K562 (cell line): Measurements from ENCODE around the gene MRM3. TPM values are rescaled to one million over a fixed set of nuclear protein-coding genes. Genes with fewer than 3 reads are reported as not detected.

Source experiments
- ATAC-seq: fragments of 200-7000 bp; cut with Tn5 transposase; 3 replicates; pipeline ENCODE4 v1.9.1; 2020; ENCODE audit warnings: moderate library complexity
- BruUV-seq: library from RNA; stranded (reverse); fragments of 400-500 nt; replicated peaks from 2 replicates; lab custom pipeline; 2021; lab: Mats Ljungman, UMichigan
- CTCF ChIA-PET: fragments of 300-600 bp; formaldehyde crosslinking; extraction: SDS; loops from one replicate; lab custom pipeline; 2021; ENCODE audit warnings: low intra/inter-chr PET ratio; lab: Yijun Ruan, JAX
- POLR2A ChIA-PET: fragments of 300-600, 350-650 bp; sonication (Branson Sonifier 250); formaldehyde crosslinking; extraction: SDS; loops from one replicate; lab custom pipeline; 2021; ENCODE audit warnings: antibody characterized with exemption, inconsistent platforms; lab: Yijun Ruan, JAX
- DNase-seq, 4 experiments: peaks; one replicate each; pipeline versions ENCODE4 v3.0.0 to v3.0.0-alpha.2; 2011 to 2018; ENCODE audit warnings: low spot score in 3 of 4, mixed read lengths in 3 of 4; ENCODE audit errors: extremely low read depth in 1 of 4
- FAIRE-seq: peaks from 2 replicates; lab custom pipeline; 2011; peaks lifted over from hg19 to GRCh38; lab: Jason Lieb, UNC
- H2AFZ ChIP-seq: 2 replicates; pipeline ENCODE4 v1.6.0; 2011; ENCODE audit warnings: low read depth, low read length, control low read depth, inconsistent platforms
- H3K27ac ChIP-seq: fragments of 200-600 bp; 3 replicates; pipeline ENCODE4 v1.8.0; 2011; ENCODE audit warnings: low read depth, mild to moderate bottlenecking, control low read depth, inconsistent platforms, low read length, moderate library complexity, mixed read lengths; ENCODE audit errors: extremely low read depth
- H3K27me3 ChIP-seq, 2 experiments: fragments of 300-600 bp in 1 of 2; 2 replicates in 1 of 2; 3 replicates in 1 of 2; pipeline versions ENCODE4 v1.6.0 to v1.8.0; 2011; ENCODE audit warnings: inconsistent platforms in 2 of 2, low read length in 2 of 2, mild to moderate bottlenecking in 1 of 2, mixed read lengths in 1 of 2, moderate library complexity in 1 of 2; ENCODE audit not compliant: control insufficient read depth in 2 of 2, insufficient read depth in 2 of 2
- H3K36me3 ChIP-seq: fragments of 300-600 bp; 3 replicates; pipeline ENCODE4 v1.8.0; 2011; ENCODE audit warnings: mild to moderate bottlenecking, low read length, inconsistent platforms; ENCODE audit not compliant: control insufficient read depth, insufficient read depth
- H3K4me1 ChIP-seq, 2 experiments: fragments of 200-600 bp in 1 of 2; replicated peaks in 1 of 2; 2 replicates in 1 of 2; 3 replicates in 1 of 2; pipeline versions ENCODE4 v1.5.1 to v1.8.0; 2011; ENCODE audit warnings: inconsistent platforms in 2 of 2, low read length in 2 of 2, mild to moderate bottlenecking in 1 of 2, mixed read lengths in 1 of 2, moderate library complexity in 1 of 2; ENCODE audit not compliant: control insufficient read depth in 2 of 2, insufficient read depth in 2 of 2
- H3K4me2 ChIP-seq: 2 replicates; pipeline ENCODE4 v1.6.1; 2011; ENCODE audit warnings: low read length, control low read depth, inconsistent platforms, mixed read lengths; ENCODE audit not compliant: insufficient read depth
- H3K4me3 ChIP-seq: fragments of 200-600 bp; sonication (generic), shearing (Covaris generic); 2 replicates; pipeline ENCODE4 v1.5.1; 2016; ENCODE audit warnings: control low read depth, inconsistent platforms
- H3K79me2 ChIP-seq: fragments of 200-600 bp; 3 replicates; pipeline ENCODE4 v1.8.0; 2011; ENCODE audit warnings: low read length, inconsistent platforms; ENCODE audit not compliant: control insufficient read depth, insufficient read depth
- H3K9ac ChIP-seq, 2 experiments: 2 replicates each; pipeline versions ENCODE4 v1.6.0 to v1.6.1; 2011; ENCODE audit warnings: low read depth in 2 of 2, low read length in 2 of 2, control low read depth in 1 of 2, inconsistent platforms in 1 of 2, mild to moderate bottlenecking in 1 of 2, mixed read lengths in 1 of 2; ENCODE audit not compliant: insufficient read depth in 1 of 2
- H3K9me1 ChIP-seq: one replicate; pipeline ENCODE4 v1.6.0; 2011; ENCODE audit warnings: inconsistent platforms, mild to moderate bottlenecking, low read length, moderate library complexity; ENCODE audit not compliant: control insufficient read depth, insufficient read depth
- H3K9me3 ChIP-seq: replicated peaks from 2 replicates; pipeline ENCODE4 v1.5.1; 2011; ENCODE audit warnings: low read depth, low read length, inconsistent platforms; ENCODE audit not compliant: control insufficient read depth, insufficient read depth
- H4K20me1 ChIP-seq: replicated peaks from 2 replicates; pipeline ENCODE4 v1.6.1; 2011; ENCODE audit warnings: low read length, inconsistent platforms, mixed read lengths; ENCODE audit not compliant: control insufficient read depth, insufficient read depth
- DIDO1 ChIP-seq: fragments of 450-650 bp; IDR thresholded peaks from 2 replicates; pipeline ENCODE4 v1.6.1; 2016; ENCODE audit warnings: low read depth, missing biosample characterization, missing genetic modification characterization
- KDM1A ChIP-seq, 2 experiments: fragments of 450-650 bp; IDR thresholded peaks; 2 replicates each; pipeline ENCODE4 v1.6.1; 2016; ENCODE audit warnings: mild to moderate bottlenecking in 2 of 2
- KLF16 ChIP-seq: IDR thresholded peaks from 2 replicates; pipeline ENCODE4 v1.6.1; 2016; ENCODE audit warnings: antibody characterized with exemption
- MIER1 ChIP-seq: fragments of 450-650 bp; IDR thresholded peaks from 2 replicates; pipeline ENCODE4 v1.6.1; 2016; ENCODE audit warnings: antibody characterized with exemption, mild to moderate bottlenecking, low read depth
- POLR2G ChIP-seq: fragments of 200-400 bp; formaldehyde crosslinking; IDR thresholded peaks from 2 replicates; pipeline ENCODE4 v1.6.1; 2017; ENCODE audit warnings: low read depth, mild to moderate bottlenecking, antibody characterized with exemption, low read length, moderate library complexity
- TRIM28 ChIP-seq: fragments of 450-650 bp; IDR thresholded peaks from 2 replicates; pipeline ENCODE4 v1.6.1; 2017
- ZSCAN32 ChIP-seq: fragments of 450-650 bp; formaldehyde crosslinking; IDR thresholded peaks from 2 replicates; pipeline ENCODE4 v1.4.0; 2020; ENCODE audit warnings: mild to moderate bottlenecking, moderate library complexity
- WGBS: fragments of 100-300 bp; shearing (Covaris generic); methylation state at CpG from one replicate; pipeline ENCODE4 v1.1.6; 2016; ENCODE audit warnings: low coverage, mixed read lengths; ENCODE audit not compliant: insufficient coverage; ENCODE audit errors: missing lambda C conversion rate; 5-methylcytosine and 5-hydroxymethylcytosine counted together
- in situ Hi-C: fragments of 300-500 bp; cut with MboI; formaldehyde crosslinking; loops from 4 replicates; pipeline ENCODE4 v1.15.0; 2018; ENCODE audit warnings: inconsistent platforms, mixed read lengths
- intact Hi-C: fragments of 100-400 bp; cut with micrococcal nuclease; formaldehyde crosslinking; loops from 2 replicates; pipeline ENCODE4 v1.14.2; 2022
- polyA plus RNA-seq, 8 experiments: library from polyadenylated mRNA; depleted of rRNA in 4 of 8; stranded (reverse) in 5 of 8; unstranded in 3 of 8; fragments of >200 nt; fragmentation: Nextera tagmentation in 2 of 8; fragmentation: Illumina TruSeq in 1 of 8; extraction: Ambion mirVana in 2 of 8; extraction: Trizol in 1 of 8; gene quantifications; 2 replicates each; pipeline versions ENCODE4 v1.2.1 to v1.2.3, GENCODE V29; 2011 to 2014; ENCODE audit warnings: inconsistent platforms in 1 of 8, missing spikeins in 1 of 8
- total RNA-seq, 7 experiments: library from RNA; depleted of rRNA in 6 of 7; stranded (reverse); fragments of >200 nt in 6 of 7; fragmentation: Illumina TruSeq in 2 of 7; extraction: Trizol in 2 of 7; gene quantifications; 2 replicates each; pipeline versions ENCODE4 v1.2.1 to v1.2.3, GENCODE V29; 2011 to 2021; ENCODE audit warnings: low replicate concordance in 1 of 7
- TF ChIP-seq, protein P1 (sequence below): sonication (generic); formaldehyde crosslinking; IDR thresholded peaks from 2 replicates; pipeline ENCODE4 v1.8.0; 2022; ENCODE audit warnings: missing genetic modification reagents, mild to moderate bottlenecking, borderline replicate concordance
- TF ChIP-seq, protein P2 (sequence below), 2 experiments: fragments of 450-650 bp; formaldehyde crosslinking in 1 of 2; IDR thresholded peaks; 2 replicates each; pipeline versions ENCODE4 v1.4.0 to v1.6.1; 2014 to 2020; ENCODE audit warnings: mild to moderate bottlenecking in 2 of 2, borderline replicate concordance in 1 of 2, low read depth in 1 of 2
- TF ChIP-seq, protein P3 (sequence below): fragments of 450-650 bp; IDR thresholded peaks from 2 replicates; pipeline ENCODE4 v1.6.1; 2018; ENCODE audit warnings: mild to moderate bottlenecking, low read depth; ENCODE audit not compliant: partially characterized antibody

Gene MRM3
- total and polyA plus RNA-seq, 9 of the 15 experiments (the other 6 are each of a cell fraction or from before 2014, with no cell fraction given): 2.4 to 24.8 (median 18.3) TPM

DNA sequence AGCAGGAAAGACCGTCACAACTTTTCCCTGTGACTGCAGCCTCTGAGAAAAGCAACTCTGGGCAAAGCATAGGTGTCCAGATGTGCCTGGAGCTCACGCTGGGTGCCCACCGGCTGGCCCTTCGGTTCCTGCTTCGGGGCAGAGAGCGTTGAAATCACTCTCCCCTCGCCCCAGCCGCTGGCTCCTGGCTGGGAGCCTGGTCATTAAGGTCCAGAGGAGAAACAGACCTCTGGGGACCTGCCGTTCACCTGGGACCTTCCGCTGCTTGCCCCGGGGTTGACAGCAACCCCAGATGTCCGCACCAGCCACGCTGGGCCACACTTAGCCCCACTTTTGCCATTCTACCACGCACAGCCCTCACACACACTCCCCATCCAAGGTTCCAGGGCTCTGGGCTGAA, 13.1 kb downstream of the MRM3 start:
- no peaks in the 10 kb centered on the region; a peak in 1 of 5 replicates for H3K4me1 ChIP-seq
- no peak for FAIRE-seq
- H3K27me3 ChIP-seq: peaks cover 7 to 22% of the 10 kb centered on the region in 2 experiments; a peak in 4 of 5 replicates
- no TSS peak for BruUV-seq
- no peaks in the 10 kb centered on the region for H3K79me2 ChIP-seq
- ChIA-PET CTCF (interaction anchor here (0.7 to 2.5 kb wide), 5 partner anchors 11 to 261 kb away, joined by 3 to 16 read pairs (median 11); no protein-coding TSS in a partner anchor), POLR2A (no interaction called here)
- no peak for DNase-seq
- intact Hi-C loops (loop anchor here (2.0 to 5.0 kb wide), 2 partner anchors 186 to 202 kb away; partner anchors contain the start of gene TIMM22), in situ Hi-C loops (no loop called here)
- no peak overlapping the region for H3K9ac ChIP-seq
- WGBS: 78% methylated on average over 6 of the region's 14 CpGs
- 0 out of 2 replicates have a peak, but pooled peaks cover 7% of the 10 kb centered on the region for H4K20me1 ChIP-seq
- no peak overlapping the region for H3K4me3 ChIP-seq
- H2AFZ ChIP-seq: no peak overlapping the region
- peaks cover 20% of the 10 kb centered on the region; the same call in 1 of the 3 replicates for H3K36me3 ChIP-seq
- H3K27ac ChIP-seq: no peak overlapping the region
- H3K4me2 ChIP-seq: no peak overlapping the region
- ATAC-seq: no peak
- no peaks in the 10 kb centered on the region for H3K9me1 ChIP-seq
- H3K9me3 ChIP-seq: no peaks in the 10 kb centered on the region
- TF ChIP-seq KDM1A (IDR thresholded peaks at IDR 0.05) (no peak), DIDO1 (tag) (no peak), TRIM28 (no peak), KLF16 (no peak), MIER1 (no peak), ZSCAN32 (CRISPR knock-in tag) (no peak), POLR2G (no peak)
- TF ChIP-seq, protein P1, sequence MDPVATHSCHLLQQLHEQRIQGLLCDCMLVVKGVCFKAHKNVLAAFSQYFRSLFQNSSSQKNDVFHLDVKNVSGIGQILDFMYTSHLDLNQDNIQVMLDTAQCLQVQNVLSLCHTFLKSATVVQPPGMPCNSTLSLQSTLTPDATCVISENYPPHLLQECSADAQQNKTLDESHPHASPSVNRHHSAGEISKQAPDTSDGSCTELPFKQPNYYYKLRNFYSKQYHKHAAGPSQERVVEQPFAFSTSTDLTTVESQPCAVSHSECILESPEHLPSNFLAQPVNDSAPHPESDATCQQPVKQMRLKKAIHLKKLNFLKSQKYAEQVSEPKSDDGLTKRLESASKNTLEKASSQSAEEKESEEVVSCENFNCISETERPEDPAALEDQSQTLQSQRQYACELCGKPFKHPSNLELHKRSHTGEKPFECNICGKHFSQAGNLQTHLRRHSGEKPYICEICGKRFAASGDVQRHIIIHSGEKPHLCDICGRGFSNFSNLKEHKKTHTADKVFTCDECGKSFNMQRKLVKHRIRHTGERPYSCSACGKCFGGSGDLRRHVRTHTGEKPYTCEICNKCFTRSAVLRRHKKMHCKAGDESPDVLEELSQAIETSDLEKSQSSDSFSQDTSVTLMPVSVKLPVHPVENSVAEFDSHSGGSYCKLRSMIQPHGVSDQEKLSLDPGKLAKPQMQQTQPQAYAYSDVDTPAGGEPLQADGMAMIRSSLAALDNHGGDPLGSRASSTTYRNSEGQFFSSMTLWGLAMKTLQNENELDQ (CRISPR knock-in tag): no peak
- TF ChIP-seq, protein P2, sequence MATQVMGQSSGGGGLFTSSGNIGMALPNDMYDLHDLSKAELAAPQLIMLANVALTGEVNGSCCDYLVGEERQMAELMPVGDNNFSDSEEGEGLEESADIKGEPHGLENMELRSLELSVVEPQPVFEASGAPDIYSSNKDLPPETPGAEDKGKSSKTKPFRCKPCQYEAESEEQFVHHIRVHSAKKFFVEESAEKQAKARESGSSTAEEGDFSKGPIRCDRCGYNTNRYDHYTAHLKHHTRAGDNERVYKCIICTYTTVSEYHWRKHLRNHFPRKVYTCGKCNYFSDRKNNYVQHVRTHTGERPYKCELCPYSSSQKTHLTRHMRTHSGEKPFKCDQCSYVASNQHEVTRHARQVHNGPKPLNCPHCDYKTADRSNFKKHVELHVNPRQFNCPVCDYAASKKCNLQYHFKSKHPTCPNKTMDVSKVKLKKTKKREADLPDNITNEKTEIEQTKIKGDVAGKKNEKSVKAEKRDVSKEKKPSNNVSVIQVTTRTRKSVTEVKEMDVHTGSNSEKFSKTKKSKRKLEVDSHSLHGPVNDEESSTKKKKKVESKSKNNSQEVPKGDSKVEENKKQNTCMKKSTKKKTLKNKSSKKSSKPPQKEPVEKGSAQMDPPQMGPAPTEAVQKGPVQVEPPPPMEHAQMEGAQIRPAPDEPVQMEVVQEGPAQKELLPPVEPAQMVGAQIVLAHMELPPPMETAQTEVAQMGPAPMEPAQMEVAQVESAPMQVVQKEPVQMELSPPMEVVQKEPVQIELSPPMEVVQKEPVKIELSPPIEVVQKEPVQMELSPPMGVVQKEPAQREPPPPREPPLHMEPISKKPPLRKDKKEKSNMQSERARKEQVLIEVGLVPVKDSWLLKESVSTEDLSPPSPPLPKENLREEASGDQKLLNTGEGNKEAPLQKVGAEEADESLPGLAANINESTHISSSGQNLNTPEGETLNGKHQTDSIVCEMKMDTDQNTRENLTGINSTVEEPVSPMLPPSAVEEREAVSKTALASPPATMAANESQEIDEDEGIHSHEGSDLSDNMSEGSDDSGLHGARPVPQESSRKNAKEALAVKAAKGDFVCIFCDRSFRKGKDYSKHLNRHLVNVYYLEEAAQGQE (IDR thresholded peaks at IDR 0.05; ENCODE audit: borderline replicate concordance): no peak
- TF ChIP-seq, protein P2 (CRISPR knock-in tag; IDR thresholded peaks at IDR 0.05; ENCODE audit: low read depth): no peak
- TF ChIP-seq, protein P3, sequence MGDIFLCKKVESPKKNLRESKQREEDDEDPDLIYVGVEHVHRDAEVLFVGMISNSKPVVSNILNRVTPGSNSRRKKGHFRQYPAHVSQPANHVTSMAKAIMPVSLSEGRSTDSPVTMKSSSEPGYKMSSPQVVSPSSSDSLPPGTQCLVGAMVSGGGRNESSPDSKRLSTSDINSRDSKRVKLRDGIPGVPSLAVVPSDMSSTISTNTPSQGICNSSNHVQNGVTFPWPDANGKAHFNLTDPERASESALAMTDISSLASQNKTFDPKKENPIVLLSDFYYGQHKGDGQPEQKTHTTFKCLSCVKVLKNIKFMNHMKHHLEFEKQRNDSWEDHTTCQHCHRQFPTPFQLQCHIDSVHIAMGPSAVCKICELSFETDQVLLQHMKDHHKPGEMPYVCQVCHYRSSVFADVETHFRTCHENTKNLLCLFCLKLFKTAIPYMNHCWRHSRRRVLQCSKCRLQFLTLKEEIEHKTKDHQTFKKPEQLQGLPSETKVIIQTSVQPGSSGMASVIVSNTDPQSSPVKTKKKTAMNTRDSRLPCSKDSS: no peak
